IPS-18a (cell line): ENCODE results near the gene ARMC2.
"Not testable (repeated sequence)": the region's sequence is repeated elsewhere in the genome, so short reads cannot be mapped to it uniquely, and the experiment has no call there.

Experiments
- H3K27ac ChIP-seq: one replicate; pipeline ENCODE4 v1.5.1; 2013; ENCODE audit warnings: low read length
- H3K27me3 ChIP-seq: one replicate; pipeline ENCODE4 v1.6.1; 2013; ENCODE audit warnings: mild to moderate bottlenecking, low read length; ENCODE audit not compliant: control insufficient read depth, insufficient read depth
- H3K36me3 ChIP-seq: one replicate; pipeline ENCODE4 v1.6.1; 2013; ENCODE audit warnings: low read depth, low read length; ENCODE audit not compliant: control insufficient read depth
- H3K4me1 ChIP-seq: one replicate; pipeline ENCODE4 v1.6.1; 2013; ENCODE audit warnings: low read depth, low read length; ENCODE audit not compliant: control insufficient read depth
- H3K4me3 ChIP-seq: one replicate; pipeline ENCODE4 v1.5.1; 2013; ENCODE audit warnings: low read length
- H3K9ac ChIP-seq: one replicate; pipeline ENCODE4 v1.6.1; 2013; ENCODE audit warnings: mild to moderate bottlenecking, low read length, moderate library complexity
- H3K9me3 ChIP-seq: one replicate; pipeline ENCODE4 v1.6.1; 2013; ENCODE audit warnings: low read depth, low read length; ENCODE audit not compliant: control insufficient read depth

ARMC2 gene

GRCh38 chr6:108850669-108851465 is 2.6 kb downstream of the ARMC2 start:
- H3K9me3 ChIP-seq: no peaks in the 10 kb centered on the region
- no peaks in the 10 kb centered on the region for H3K27me3 ChIP-seq
- no peaks in the 10 kb centered on the region for H3K36me3 ChIP-seq
- H3K9ac ChIP-seq: no peak overlapping the region
- no peak overlapping the region for H3K27ac ChIP-seq
- no peak overlapping the region for H3K4me3 ChIP-seq
- H3K4me1 ChIP-seq: no peaks in the 10 kb centered on the region

DNA sequence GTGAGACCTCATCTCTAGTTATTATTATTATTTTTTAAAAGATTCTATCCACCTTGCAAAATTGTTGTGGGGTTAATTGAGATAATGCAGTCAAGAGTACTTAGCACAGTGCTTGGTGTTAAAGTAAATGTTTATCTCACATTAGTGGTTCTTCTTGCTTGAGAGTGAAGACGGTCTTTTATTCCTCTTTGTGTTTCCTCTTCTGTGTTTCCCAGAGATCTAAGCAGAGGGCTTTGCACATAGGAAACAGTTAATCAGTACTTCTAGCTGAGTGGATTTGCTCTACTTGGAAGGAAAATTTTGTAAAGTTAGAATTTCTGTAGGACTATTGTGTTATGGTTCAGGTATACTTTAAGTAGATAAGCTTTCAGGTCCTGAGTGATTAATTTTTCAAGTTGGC is 3.5 kb downstream of the ARMC2 start:
- H3K9me3 ChIP-seq: no peaks in the 10 kb centered on the region
- no peak overlapping the region for H3K27ac ChIP-seq
- H3K4me1 ChIP-seq: no peaks in the 10 kb centered on the region
- no peak overlapping the region for H3K4me3 ChIP-seq
- peaks cover 3% of the 10 kb centered on the region for H3K36me3 ChIP-seq
- H3K27me3 ChIP-seq: no peaks in the 10 kb centered on the region
- H3K9ac ChIP-seq: no peak overlapping the region

- peaks cover 3% of the 10 kb centered on the region for H3K36me3 ChIP-seq
- no peak overlapping the region for H3K27ac ChIP-seq
- no peak overlapping the region for H3K9ac ChIP-seq
- no peaks in the 10 kb centered on the region for H3K4me1 ChIP-seq
- H3K27me3 ChIP-seq: no peaks in the 10 kb centered on the region
- H3K4me3 ChIP-seq: no peak overlapping the region
- peaks cover 4% of the 10 kb centered on the region for H3K9me3 ChIP-seq
These were observed 4.9 kb downstream of the ARMC2 start for GRCh38 chr6:108853077-108853476.

GRCh38 chr6:108862479-108863191 is 14.4 kb downstream of the ARMC2 start:
- Histone ChIP-seq H3K36me3 (peaks cover 5% of the 10 kb centered on the region), H3K4me1 (no peaks in the 10 kb centered on the region), H3K27ac (no peak overlapping the region), H3K9me3 (no peaks in the 10 kb centered on the region), H3K27me3 (no peaks in the 10 kb centered on the region), H3K4me3 (no peak overlapping the region), H3K9ac (no peak overlapping the region)

GRCh38 chr6:108865751-108866286 is 17.6 kb downstream of the ARMC2 start:
- H3K27ac ChIP-seq, H3K9ac ChIP-seq, H3K36me3 ChIP-seq, H3K27me3 ChIP-seq, H3K4me3 ChIP-seq, H3K9me3 ChIP-seq, H3K4me1 ChIP-seq: not testable (repeated sequence)

GRCh38 chr6:108866798-108867197 is 18.6 kb downstream of the ARMC2 start:
- no peak overlapping the region for H3K9ac ChIP-seq
- no peak overlapping the region for H3K27ac ChIP-seq
- H3K9me3 ChIP-seq: no peaks in the 10 kb centered on the region
- H3K36me3 ChIP-seq: no peaks in the 10 kb centered on the region
- H3K4me3 ChIP-seq: no peak overlapping the region
- no peaks in the 10 kb centered on the region for H3K27me3 ChIP-seq
- peaks cover 4% of the 10 kb centered on the region for H3K4me1 ChIP-seq

DNA sequence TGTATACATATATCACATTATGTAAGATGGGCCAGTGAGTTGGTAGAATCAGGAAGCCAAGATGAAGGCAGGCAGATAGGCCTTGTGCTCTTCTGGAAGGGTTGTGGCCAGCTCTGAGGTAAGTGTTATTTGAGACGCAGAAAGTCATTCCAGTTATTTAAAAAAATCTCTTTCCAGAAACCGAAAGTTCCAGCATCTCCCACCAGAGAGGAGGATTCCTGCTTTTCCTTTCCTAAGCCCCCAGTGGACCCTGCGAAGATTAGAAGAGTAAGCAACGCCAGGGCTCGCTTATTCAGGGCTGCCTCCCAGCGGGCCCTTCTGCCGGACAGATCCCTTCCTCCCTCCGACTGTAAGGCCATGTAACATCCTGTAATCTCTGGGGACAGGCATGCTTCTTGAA is 20.4 kb downstream of the ARMC2 start:
- Histone ChIP-seq H3K4me1 (peaks cover 20% of the 10 kb centered on the region), H3K36me3 (no peaks in the 10 kb centered on the region), H3K4me3 (no peak overlapping the region), H3K27ac (no peak overlapping the region), H3K9me3 (no peaks in the 10 kb centered on the region), H3K27me3 (no peaks in the 10 kb centered on the region), H3K9ac (no peak overlapping the region)

DNA sequence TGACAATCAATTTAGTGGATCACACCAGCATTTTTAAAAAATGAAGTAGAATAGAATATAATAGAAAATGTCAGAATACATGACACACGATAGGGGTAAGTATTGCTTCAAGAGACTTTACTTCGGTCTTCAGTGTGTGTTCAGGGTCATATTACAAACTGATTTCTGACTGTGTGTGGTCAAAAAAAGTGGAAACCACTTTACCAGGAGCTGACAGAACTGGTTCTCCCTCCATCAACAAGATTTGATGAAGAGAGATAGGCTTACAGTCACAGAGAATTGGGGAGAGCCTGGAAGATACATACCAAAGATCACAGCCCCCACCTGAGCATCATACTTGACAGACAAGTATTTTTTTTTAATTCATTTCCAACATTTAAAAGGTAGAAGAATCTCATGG is 21.7 kb downstream of the ARMC2 start:
- Histone ChIP-seq H3K9me3 (no peaks in the 10 kb centered on the region), H3K36me3 (no peaks in the 10 kb centered on the region), H3K9ac (no peak overlapping the region), H3K4me1 (peaks cover 20% of the 10 kb centered on the region), H3K27ac (no peak overlapping the region), H3K27me3 (no peaks in the 10 kb centered on the region), H3K4me3 (no peak overlapping the region)

DNA sequence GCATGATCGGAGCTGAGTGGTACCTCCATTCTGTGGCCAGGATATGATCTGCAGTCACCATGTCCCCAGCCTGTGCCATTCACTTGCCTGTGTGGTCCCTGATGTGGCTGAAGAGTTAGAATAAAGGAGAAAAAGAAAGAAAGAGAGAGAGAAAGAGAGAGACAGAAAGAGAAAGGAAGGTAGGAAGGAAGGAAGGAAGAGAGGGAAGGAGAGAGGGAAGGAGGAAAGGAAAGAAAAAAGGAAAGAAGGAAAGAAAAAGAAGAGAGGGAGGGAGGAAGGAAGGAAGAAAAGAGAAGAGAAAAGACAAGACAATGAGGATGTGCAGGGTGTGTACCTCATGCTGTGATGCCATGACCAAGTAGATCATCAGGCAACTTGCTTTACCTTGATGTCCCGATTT is 22.1 kb downstream of the ARMC2 start:
- no peak overlapping the region for H3K9ac ChIP-seq
- H3K27me3 ChIP-seq: no peaks in the 10 kb centered on the region
- H3K9me3 ChIP-seq: no peaks in the 10 kb centered on the region
- H3K27ac ChIP-seq: no peak overlapping the region
- no peak overlapping the region for H3K4me3 ChIP-seq
- H3K36me3 ChIP-seq: no peaks in the 10 kb centered on the region
- peaks cover 20% of the 10 kb centered on the region for H3K4me1 ChIP-seq

- H3K27me3 ChIP-seq: no peaks in the 10 kb centered on the region
- no peak overlapping the region for H3K4me3 ChIP-seq
- peaks cover 20% of the 10 kb centered on the region for H3K4me1 ChIP-seq
- H3K27ac ChIP-seq: no peak overlapping the region
- no peaks in the 10 kb centered on the region for H3K9me3 ChIP-seq
- no peak overlapping the region for H3K9ac ChIP-seq
- H3K36me3 ChIP-seq: no peaks in the 10 kb centered on the region
These were observed 23.9 kb downstream of the ARMC2 start for GRCh38 chr6:108872141-108872557.

- Histone ChIP-seq H3K9me3 (no peaks in the 10 kb centered on the region), H3K4me1 (peaks cover 20% of the 10 kb centered on the region), H3K4me3 (no peak overlapping the region), H3K27ac (no peak overlapping the region), H3K36me3 (no peaks in the 10 kb centered on the region), H3K27me3 (no peaks in the 10 kb centered on the region), H3K9ac (no peak overlapping the region)
These were observed 24.4 kb downstream of the ARMC2 start for GRCh38 chr6:108872575-108872974.
